ENCODE data around the gene E2F8. TPM values are rescaled to one million over a fixed set of nuclear protein-coding genes. Genes with fewer than 3 reads are reported as not detected.

The E2F8 gene
- total and polyA plus RNA-seq, 2 donors (not counting 3 experiments of a cell fraction or from before 2014, with no cell fraction given), result 6.5 to 19.1 TPM

GRCh38 chr11:19228968-19229367, 11.8 kb downstream of the E2F8 start:
- no peak for DNase-seq (ENCODE audit: low read depth, low spot score)
- H3K9ac ChIP-seq (replicated peaks; ENCODE audit: extremely low read depth, insufficient read depth, low read length), result no peak overlapping the region
- H4K20me1 ChIP-seq (replicated peaks; ENCODE audit: control insufficient read depth, extremely low read depth, insufficient read depth, low read length), result no peaks in the 10 kb centered on the region
- intact Hi-C loops (cut with micrococcal nuclease) (no loop called here), dilution Hi-C loops (cut with MboI; ENCODE audit: extremely low pct_ligation_motif_present, low sequenced_read_pairs) (no loop called here)
- no peaks in the 10 kb centered on the region for H3K9me3 ChIP-seq (replicated peaks; ENCODE audit: control insufficient read depth, insufficient read depth, low read length)
- ChIA-PET POLR2A (no interaction called here), CTCF (interaction anchor here (1.0 to 1.8 kb wide), 2 partner anchors 31 to 152 kb away, joined by 3 read pairs; no protein-coding TSS in a partner anchor)
- no peaks in the 10 kb centered on the region for H3K9me1 ChIP-seq (replicated peaks; ENCODE audit: control insufficient read depth, extremely low read depth, insufficient read depth, low read length)
- H3K4me2 ChIP-seq (ENCODE audit: insufficient read depth, low read length), result no peak overlapping the region
- no peak for TF ChIP-seq POLR2AphosphoS5 (IDR thresholded peaks at IDR 0.05; ENCODE audit: insufficient read depth, low read depth, low read length)
- no peak for TF ChIP-seq GATA2 (IDR thresholded peaks at IDR 0.05; ENCODE audit: insufficient read depth, insufficient read length, low read depth, low read length)
- no peak for TF ChIP-seq EZH2 (IDR thresholded peaks at IDR 0.05; ENCODE audit: borderline replicate concordance, low read depth, low read length, severe bottlenecking)
- TF ChIP-seq CTCF (IDR thresholded peaks at IDR 0.05; ENCODE audit: extremely low read depth in 1 of 2, insufficient read depth in 1 of 2, low read depth in 1 of 2, low read length in 2 of 2), result no peak
- no peak for TF ChIP-seq MYC (IDR thresholded peaks at IDR 0.05; ENCODE audit: low read depth, low read length)
- TF ChIP-seq FOS (IDR thresholded peaks at IDR 0.05; ENCODE audit: borderline replicate concordance, insufficient read depth, low read length), result no peak
- TF ChIP-seq MAX (IDR thresholded peaks at IDR 0.05; ENCODE audit: insufficient read depth, insufficient read length), result no peak
- TF ChIP-seq POLR2A (IDR thresholded peaks at IDR 0.05; ENCODE audit: low read depth, low read length), result no peak
- no peak for TF ChIP-seq JUN (IDR thresholded peaks at IDR 0.05; ENCODE audit: borderline replicate concordance, insufficient read depth, insufficient read length, low read depth)
- no TSS peak for BruUV-seq (replicated peaks)
- peaks cover 7 to 21% of the 10 kb centered on the region in 2 experiments for H3K36me3 ChIP-seq (ENCODE audit: control insufficient read depth in 2 of 2, extremely low read depth in 1 of 2, insufficient read depth in 2 of 2, low read length in 2 of 2)
- no peak overlapping the region for H3K27ac ChIP-seq (ENCODE audit: insufficient read depth, low read depth, low read length)
- no peak for FAIRE-seq
- no peak overlapping the region for H3K4me3 ChIP-seq (replicated peaks in 1 of 3; ENCODE audit: insufficient read depth in 1 of 3, low read depth in 1 of 3, low read length in 3 of 3)
- H3K79me2 ChIP-seq (ENCODE audit: control insufficient read depth, insufficient read depth, low read length), result peaks cover 2% of the 10 kb centered on the region
- no peak overlapping the region for H2AFZ ChIP-seq (ENCODE audit: low read depth, low read length)
- no peaks in the 10 kb centered on the region for H3K27me3 ChIP-seq (ENCODE audit: control insufficient read depth in 2 of 2, insufficient read depth in 2 of 2, low read length in 2 of 2)
- H3K4me1 ChIP-seq (ENCODE audit: control insufficient read depth, extremely low read depth, insufficient read depth, low read length), result peaks cover 13% of the 10 kb centered on the region

Data from endothelial cell of umbilical vein (primary cell).